ENCODE measurements around the gene LPP. TPM values are rescaled to one million over a fixed set of nuclear protein-coding genes. Genes with fewer than 3 reads are reported as not detected.

Gene LPP
- total RNA-seq, 1 experiment from 2014 or later, result 20.4 TPM

DNA sequence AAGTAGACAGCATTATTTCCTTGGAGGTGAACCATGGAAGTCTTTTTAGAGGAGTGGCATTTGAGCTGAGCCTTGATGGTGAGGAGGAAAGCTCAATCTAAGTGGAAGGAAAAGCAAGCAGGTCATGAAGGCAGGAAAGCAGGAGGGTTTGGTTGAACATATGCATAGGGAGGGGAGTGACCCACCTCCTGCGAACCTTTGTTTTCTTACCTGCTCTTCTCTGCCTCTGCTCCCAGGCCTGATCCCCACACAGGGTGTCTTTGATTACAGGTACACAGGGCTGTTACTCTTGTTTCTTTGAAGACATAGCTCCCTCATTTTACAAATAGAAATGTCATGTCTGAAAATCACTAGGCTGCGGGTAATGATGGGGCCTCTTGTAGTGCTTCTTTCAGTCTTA is 769.7 kb downstream of the LPP start:
- Histone ChIP-seq H3K9ac (ENCODE audit: low read length) (no peak overlapping the region), H3K79me2 (ENCODE audit: low read length) (no peaks in the 10 kb centered on the region), H3K36me3 (ENCODE audit: low read depth, low read length) (no peaks in the 10 kb centered on the region), H3K9me3 (ENCODE audit: low read length) (no peaks in the 10 kb centered on the region), H3K4me3 (ENCODE audit: low read length) (no peak overlapping the region), H3K27me3 (ENCODE audit: low read length) (no peaks in the 10 kb centered on the region), H3K9me2 (replicated peaks; ENCODE audit: low read length) (no peaks in the 10 kb centered on the region), H2AFZ (ENCODE audit: low read length) (no peak overlapping the region), H4K20me1 (ENCODE audit: low read length) (no peaks in the 10 kb centered on the region), H3K4me1 (ENCODE audit: insufficient read depth, low read length) (no peaks in the 10 kb centered on the region), H3K4me2 (ENCODE audit: low read length) (no peak overlapping the region), H3F3A (ENCODE audit: low read length, unreplicated experiment) (no peaks in the 10 kb centered on the region), H3K27ac (ENCODE audit: low read length) (no peak overlapping the region)
- DNase-seq, result no peak
- BruUV-seq (replicated peaks), result no TSS peak
- no peak for ATAC-seq
- TF ChIP-seq EZH2phosphoT487 (IDR thresholded peaks at IDR 0.05; ENCODE audit: borderline replicate concordance, low read length), result no peak
- TF ChIP-seq, protein P1, sequence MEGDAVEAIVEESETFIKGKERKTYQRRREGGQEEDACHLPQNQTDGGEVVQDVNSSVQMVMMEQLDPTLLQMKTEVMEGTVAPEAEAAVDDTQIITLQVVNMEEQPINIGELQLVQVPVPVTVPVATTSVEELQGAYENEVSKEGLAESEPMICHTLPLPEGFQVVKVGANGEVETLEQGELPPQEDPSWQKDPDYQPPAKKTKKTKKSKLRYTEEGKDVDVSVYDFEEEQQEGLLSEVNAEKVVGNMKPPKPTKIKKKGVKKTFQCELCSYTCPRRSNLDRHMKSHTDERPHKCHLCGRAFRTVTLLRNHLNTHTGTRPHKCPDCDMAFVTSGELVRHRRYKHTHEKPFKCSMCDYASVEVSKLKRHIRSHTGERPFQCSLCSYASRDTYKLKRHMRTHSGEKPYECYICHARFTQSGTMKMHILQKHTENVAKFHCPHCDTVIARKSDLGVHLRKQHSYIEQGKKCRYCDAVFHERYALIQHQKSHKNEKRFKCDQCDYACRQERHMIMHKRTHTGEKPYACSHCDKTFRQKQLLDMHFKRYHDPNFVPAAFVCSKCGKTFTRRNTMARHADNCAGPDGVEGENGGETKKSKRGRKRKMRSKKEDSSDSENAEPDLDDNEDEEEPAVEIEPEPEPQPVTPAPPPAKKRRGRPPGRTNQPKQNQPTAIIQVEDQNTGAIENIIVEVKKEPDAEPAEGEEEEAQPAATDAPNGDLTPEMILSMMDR (conservative IDR thresholded peaks at IDR 0.05; ENCODE audit: low read depth, low read length), result no peak
- no peak for TF ChIP-seq EZH2 (IDR thresholded peaks at IDR 0.05; ENCODE audit: low read length, unreplicated experiment)
- ChIA-PET POLR2A (ENCODE audit: unreplicated experiment) (no interaction called here), CTCF (no interaction called here)
- intact Hi-C loops (cut with micrococcal nuclease), result no loop called here

DNA sequence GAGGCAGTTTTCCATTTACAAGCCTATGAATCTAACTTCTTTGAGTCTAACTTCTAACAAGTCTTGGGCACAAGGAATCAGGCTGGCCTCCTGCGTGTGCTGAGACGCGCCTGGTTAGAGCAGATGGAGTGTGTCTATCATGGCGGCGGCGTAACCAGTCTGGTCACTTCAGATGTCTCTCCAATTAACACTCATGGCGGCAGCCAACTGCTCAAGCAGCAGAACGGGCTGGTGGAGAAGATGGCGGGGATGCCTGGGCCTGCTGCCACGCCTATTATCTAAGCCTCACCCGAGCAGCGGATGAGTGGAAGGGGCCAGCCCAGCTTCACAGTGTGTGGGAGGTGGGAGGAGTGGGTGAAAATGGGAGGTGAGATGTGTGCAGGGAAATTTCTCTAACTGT is 771.4 kb downstream of the LPP start:
- Histone ChIP-seq H3F3A (ENCODE audit: low read length, unreplicated experiment) (no peaks in the 10 kb centered on the region), H3K9me3 (ENCODE audit: low read length) (no peaks in the 10 kb centered on the region), H3K4me2 (ENCODE audit: low read length) (no peak overlapping the region), H3K27ac (ENCODE audit: low read length) (no peak overlapping the region), H3K4me3 (ENCODE audit: low read length) (no peak overlapping the region), H4K20me1 (ENCODE audit: low read length) (no peaks in the 10 kb centered on the region), H3K27me3 (ENCODE audit: low read length) (no peaks in the 10 kb centered on the region), H3K9ac (ENCODE audit: low read length) (no peak overlapping the region), H3K4me1 (ENCODE audit: insufficient read depth, low read length) (no peaks in the 10 kb centered on the region), H2AFZ (ENCODE audit: low read length) (no peak overlapping the region), H3K9me2 (replicated peaks; ENCODE audit: low read length) (no peaks in the 10 kb centered on the region), H3K36me3 (ENCODE audit: low read depth, low read length) (no peaks in the 10 kb centered on the region), H3K79me2 (ENCODE audit: low read length) (no peaks in the 10 kb centered on the region)
- intact Hi-C loops (cut with micrococcal nuclease), result no loop called here
- ChIA-PET POLR2A (ENCODE audit: unreplicated experiment) (no interaction called here), CTCF (no interaction called here)
- BruUV-seq (replicated peaks), result no TSS peak
- no peak for DNase-seq
- TF ChIP-seq, protein P1 (conservative IDR thresholded peaks at IDR 0.05; ENCODE audit: low read depth, low read length), result no peak
- TF ChIP-seq EZH2 (IDR thresholded peaks at IDR 0.05; ENCODE audit: low read length, unreplicated experiment) (no peak), EZH2phosphoT487 (IDR thresholded peaks at IDR 0.05; ENCODE audit: borderline replicate concordance, low read length) (no peak)
- ATAC-seq, result no peak

DNA sequence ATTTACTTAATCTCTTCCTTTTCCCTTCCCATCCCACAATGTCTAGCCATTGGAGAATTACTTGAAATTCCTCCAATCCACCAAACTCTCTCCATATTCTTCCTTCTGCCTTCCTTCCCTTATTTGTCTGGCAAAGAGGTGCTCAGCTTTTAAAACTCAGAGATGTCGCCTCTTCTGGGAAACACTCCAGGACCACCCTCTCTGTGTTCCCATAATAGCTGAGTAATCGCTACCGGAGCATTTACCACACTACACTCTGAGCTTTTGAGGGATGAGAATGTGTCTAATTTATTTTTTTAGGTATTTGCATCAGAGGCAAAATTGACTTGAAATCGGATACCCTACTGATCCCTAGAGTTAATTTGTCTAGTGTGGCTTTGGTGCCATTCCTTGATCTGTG is 772.2 kb downstream of the LPP start:
- POLR2A ChIA-PET (ENCODE audit: unreplicated experiment), result no interaction called here
- intact Hi-C loops (cut with micrococcal nuclease), result no loop called here
- no peaks in the 10 kb centered on the region for H4K20me1 ChIP-seq (ENCODE audit: low read length)
- DNase-seq, result no peak
- CTCF ChIA-PET, result no interaction called here
- H3K4me3 ChIP-seq (ENCODE audit: low read length), result no peak overlapping the region
- H3K27me3 ChIP-seq (ENCODE audit: low read length), result no peaks in the 10 kb centered on the region
- no peaks in the 10 kb centered on the region for H3K9me3 ChIP-seq (ENCODE audit: low read length)
- no peaks in the 10 kb centered on the region for H3F3A ChIP-seq (ENCODE audit: low read length, unreplicated experiment)
- no peaks in the 10 kb centered on the region for H3K9me2 ChIP-seq (replicated peaks; ENCODE audit: low read length)
- no peak overlapping the region for H3K9ac ChIP-seq (ENCODE audit: low read length)
- ATAC-seq, result no peak
- H3K4me1 ChIP-seq (ENCODE audit: insufficient read depth, low read length), result no peaks in the 10 kb centered on the region
- no peak overlapping the region for H2AFZ ChIP-seq (ENCODE audit: low read length)
- H3K27ac ChIP-seq (ENCODE audit: low read length), result no peak overlapping the region
- no peak for TF ChIP-seq EZH2 (IDR thresholded peaks at IDR 0.05; ENCODE audit: low read length, unreplicated experiment)
- no peak for TF ChIP-seq EZH2phosphoT487 (IDR thresholded peaks at IDR 0.05; ENCODE audit: borderline replicate concordance, low read length)
- TF ChIP-seq, protein P1 (conservative IDR thresholded peaks at IDR 0.05; ENCODE audit: low read depth, low read length), result no peak
- BruUV-seq (replicated peaks), result no TSS peak
- no peaks in the 10 kb centered on the region for H3K36me3 ChIP-seq (ENCODE audit: low read depth, low read length)
- no peaks in the 10 kb centered on the region for H3K79me2 ChIP-seq (ENCODE audit: low read length)
- H3K4me2 ChIP-seq (ENCODE audit: low read length), result no peak overlapping the region

Measured in PC-3 (cell line).